Measurements from ENCODE around the gene RNF224.

Gene RNF224

GRCh38 chr9:137229903-137230704, 2.8 kb downstream of the RNF224 start:
- no peak overlapping the region for H3K4me3 ChIP-seq (ENCODE audit: low read depth, low read length)
- DNase-seq (ENCODE audit: low read depth): no peak
- no peak for TF ChIP-seq CTCF (IDR thresholded peaks at IDR 0.05; ENCODE audit: low read depth, low read length)
- no peak for TF ChIP-seq POLR2A (IDR thresholded peaks at IDR 0.05; ENCODE audit: extremely low read depth, insufficient read length)
- no peak for TF ChIP-seq MAX (IDR thresholded peaks at IDR 0.05; ENCODE audit: low read depth, low read length)
- TF ChIP-seq MYC (IDR thresholded peaks at IDR 0.05; ENCODE audit: low read depth, low read length): no peak

- TF ChIP-seq POLR2A (IDR thresholded peaks at IDR 0.05; ENCODE audit: extremely low read depth, insufficient read length) (no peak), MYC (IDR thresholded peaks at IDR 0.05; ENCODE audit: low read depth, low read length) (no peak), CTCF (IDR thresholded peaks at IDR 0.05; ENCODE audit: low read depth, low read length) (no peak), MAX (IDR thresholded peaks at IDR 0.05; ENCODE audit: low read depth, low read length) (no peak)
- H3K4me3 ChIP-seq (ENCODE audit: low read depth, low read length): no peak within 1 kb of the TSS
- DNase-seq (ENCODE audit: low read depth): no peak
Observed at GRCh38 chr9:137230705-137231371, 3.5 kb downstream of the RNF224 start, which contains the start of gene SLC34A3. TSS of gene SLC34A3 (plus strand) at chr9:137230901. CDS start at chr9:137231703, 802 bp downstream.

- TF ChIP-seq MAX (IDR thresholded peaks at IDR 0.05; ENCODE audit: low read depth, low read length): no peak
- no peak overlapping the region for H3K4me3 ChIP-seq (ENCODE audit: low read depth, low read length)
- no peak for DNase-seq (ENCODE audit: low read depth)
Observed at GRCh38 chr9:137231372-137232039, 4.2 kb downstream of the RNF224 start.

GRCh38 chr9:137232101-137232500, 4.8 kb downstream of the RNF224 start:
- no peak for TF ChIP-seq MYC (IDR thresholded peaks at IDR 0.05; ENCODE audit: low read depth, low read length)
- no peak for TF ChIP-seq POLR2A (IDR thresholded peaks at IDR 0.05; ENCODE audit: extremely low read depth, insufficient read length)
- TF ChIP-seq MAX (IDR thresholded peaks at IDR 0.05; ENCODE audit: low read depth, low read length): no peak
- TF ChIP-seq CTCF (IDR thresholded peaks at IDR 0.05; ENCODE audit: low read depth, low read length): no peak
- H3K4me3 ChIP-seq (ENCODE audit: low read depth, low read length): no peak overlapping the region
- no peak for DNase-seq (ENCODE audit: low read depth)

- TF ChIP-seq MYC (IDR thresholded peaks at IDR 0.05; ENCODE audit: low read depth, low read length) (no peak), CTCF (IDR thresholded peaks at IDR 0.05; ENCODE audit: low read depth, low read length) (no peak), POLR2A (IDR thresholded peaks at IDR 0.05; ENCODE audit: extremely low read depth, insufficient read length) (no peak), MAX (IDR thresholded peaks at IDR 0.05; ENCODE audit: low read depth, low read length) (no peak)
- H3K4me3 ChIP-seq (ENCODE audit: low read depth, low read length): no peak overlapping the region
- DNase-seq (ENCODE audit: low read depth): no peak
Observed at GRCh38 chr9:137232510-137232909, 5.2 kb downstream of the RNF224 start.

All from NB4 (cell line).